ENCODE results near the gene SRSF3. TPM values are rescaled to one million over a fixed set of nuclear protein-coding genes. Genes with fewer than 3 reads are reported as not detected.
A peak's percentile ranks its signal among the peaks of the same experiment; 100 is the strongest.

Gene SRSF3
- total and polyA plus RNA-seq, 9 of the 15 experiments (the other 6 are each of a cell fraction or from before 2014, with no cell fraction given) = 337 to 1,200 (median 518) TPM

GRCh38 chr6:36546920-36547645 lies 47.1 kb upstream of the SRSF3 start, which contains the start of gene STK38 (continued):
- no peak for TF ChIP-seq FOXP4 (CRISPR knock-in tag; IDR thresholded peaks at IDR 0.05; ENCODE audit: borderline replicate concordance)
- no peak for TF ChIP-seq GATA2 (CRISPR knock-in tag; IDR thresholded peaks at IDR 0.05)
- no peak for TF ChIP-seq ETS2 (tag; IDR thresholded peaks at IDR 0.05; ENCODE audit: borderline replicate concordance, poor library complexity, severe bottlenecking)
- TF ChIP-seq SMAD4 (CRISPR knock-in tag; conservative IDR thresholded peaks at IDR 0.05) = peak; percentile 80
- TF ChIP-seq KAT2B (IDR thresholded peaks at IDR 0.05; ENCODE audit: low read depth, low read length) = no peak
- no peak for TF ChIP-seq WHSC1 (IDR thresholded peaks at IDR 0.05; ENCODE audit: low read length)
- TF ChIP-seq MIER1 (IDR thresholded peaks at IDR 0.05; ENCODE audit: low read depth) = peak; percentile 76; the same call in 1 of the 2 replicates
- TF ChIP-seq POLR3A (IDR thresholded peaks at IDR 0.05; ENCODE audit: borderline replicate concordance, extremely low read depth, insufficient read depth, insufficient read length) = no peak
- TF ChIP-seq SETDB1 (IDR thresholded peaks at IDR 0.05; ENCODE audit: low read length) = no peak
- TF ChIP-seq ZBTB2 (IDR thresholded peaks at IDR 0.05) = peak; percentile 87
- TF ChIP-seq ARID1B (IDR thresholded peaks at IDR 0.05) = peak; percentile 56; the same call in 1 of the 2 replicates
- no peak for TF ChIP-seq NCOA6 (IDR thresholded peaks at IDR 0.05)
- no peak for TF ChIP-seq PHB2 (IDR thresholded peaks at IDR 0.05; ENCODE audit: low read depth)
- peak; percentile 48; the same call in 1 of the 2 replicates for TF ChIP-seq ZBTB40 (IDR thresholded peaks at IDR 0.05)
- TF ChIP-seq ZBTB40 (CRISPR knock-in tag; IDR thresholded peaks at IDR 0.05) = no peak
